Muscle layer of colon (tissue), 2 donors: ENCODE results near the gene FIBCD1.

Experiments
- H3K27ac ChIP-seq: one replicate; pipeline ENCODE4 v1.7.0; 2013; ENCODE audit warnings: low read depth, mild to moderate bottlenecking, low read length, moderate library complexity
- H3K27me3 ChIP-seq, 2 donors: one replicate each; pipeline ENCODE4 v1.7.0; 2013; ENCODE audit warnings: low read length in 2 of 2, mild to moderate bottlenecking in 2 of 2; ENCODE audit not compliant: insufficient read depth in 2 of 2, control insufficient read depth in 1 of 2
- H3K36me3 ChIP-seq: one replicate; pipeline ENCODE4 v1.7.0; 2013; ENCODE audit warnings: mild to moderate bottlenecking, low read length; ENCODE audit not compliant: insufficient read depth
- H3K4me1 ChIP-seq: one replicate; pipeline ENCODE4 v1.7.0; 2013; ENCODE audit warnings: mild to moderate bottlenecking, low read length; ENCODE audit not compliant: insufficient read depth
- H3K4me3 ChIP-seq, 2 donors: one replicate each; pipeline ENCODE4 v1.7.0; 2013; ENCODE audit warnings: low read length in 2 of 2, low read depth in 1 of 2, mild to moderate bottlenecking in 1 of 2, moderate library complexity in 1 of 2
- H3K9ac ChIP-seq: one replicate; pipeline ENCODE4 v1.7.0; 2013; ENCODE audit warnings: low read length
- H3K9me3 ChIP-seq: one replicate; pipeline ENCODE4 v1.7.0; 2013; ENCODE audit warnings: mild to moderate bottlenecking, low read length
- donor health status: abdominal sarcoma.
- donor health status: Adenocarcinoma of cecum.

Gene FIBCD1

GRCh38 chr9:130883479-130883878 lies 55.6 kb downstream of the FIBCD1 start:
- Histone ChIP-seq H3K4me3 (no peak overlapping the region), H3K36me3 (peaks cover 93% of the 10 kb centered on the region), H3K27me3 (no peaks in the 10 kb centered on the region), H3K27ac (no peak overlapping the region), H3K4me1 (peaks cover 28% of the 10 kb centered on the region), H3K9ac (no peak overlapping the region), H3K9me3 (no peaks in the 10 kb centered on the region)

GRCh38 chr9:130882696-130883225 lies 56.3 kb downstream of the FIBCD1 start:
- Histone ChIP-seq H3K4me1 (peaks cover 26% of the 10 kb centered on the region), H3K36me3 (peaks cover 92% of the 10 kb centered on the region), H3K9ac (no peak overlapping the region), H3K9me3 (no peaks in the 10 kb centered on the region), H3K27me3 (no peaks in the 10 kb centered on the region), H3K4me3 (no peak overlapping the region), H3K27ac (no peak overlapping the region)

- no peaks in the 10 kb centered on the region for H3K9me3 ChIP-seq
- no peaks in the 10 kb centered on the region for H3K27me3 ChIP-seq
- no peak overlapping the region for H3K4me3 ChIP-seq
- H3K27ac ChIP-seq: no peak overlapping the region
- H3K9ac ChIP-seq: no peak overlapping the region
- peaks cover 92% of the 10 kb centered on the region for H3K36me3 ChIP-seq
- H3K4me1 ChIP-seq: peaks cover 14% of the 10 kb centered on the region
These were observed 57.5 kb downstream of the FIBCD1 start for GRCh38 chr9:130881516-130881915.

DNA sequence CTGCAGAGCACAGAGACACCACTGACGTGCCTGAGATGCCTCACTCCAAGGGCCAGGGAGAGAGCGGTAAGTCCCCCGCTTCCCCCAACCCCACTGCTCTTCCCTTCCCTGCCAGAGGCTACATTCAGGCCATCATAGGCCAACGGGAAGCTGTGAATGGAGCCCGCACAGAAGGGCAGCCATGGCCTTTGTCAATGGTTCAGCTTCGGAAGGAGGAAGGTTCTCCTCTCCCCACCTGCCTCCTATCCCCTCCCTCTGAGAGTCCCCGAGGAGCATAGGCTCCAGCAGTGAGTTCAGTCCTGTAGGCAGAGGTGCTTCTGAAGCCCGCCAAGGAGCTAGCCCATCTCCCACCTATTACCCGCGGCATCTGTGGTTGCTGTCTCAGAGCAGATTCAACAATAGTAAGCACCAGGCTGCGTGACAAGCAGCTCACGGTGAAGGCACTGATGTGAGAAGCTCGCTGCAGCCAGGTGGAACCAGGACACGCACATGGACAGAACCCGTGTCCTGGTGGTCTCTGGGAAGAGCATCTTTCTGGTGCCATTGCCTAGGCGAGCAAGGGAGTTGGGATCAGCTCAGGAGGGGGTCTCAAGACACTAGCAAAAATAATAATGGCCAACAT lies 58.3 kb downstream of the FIBCD1 start:
- Histone ChIP-seq H3K4me3 (no peak overlapping the region), H3K9me3 (no peaks in the 10 kb centered on the region), H3K9ac (no peak overlapping the region), H3K27ac (no peak overlapping the region), H3K27me3 (no peaks in the 10 kb centered on the region), H3K36me3 (peaks cover 91% of the 10 kb centered on the region), H3K4me1 (peaks cover 6% of the 10 kb centered on the region)

DNA sequence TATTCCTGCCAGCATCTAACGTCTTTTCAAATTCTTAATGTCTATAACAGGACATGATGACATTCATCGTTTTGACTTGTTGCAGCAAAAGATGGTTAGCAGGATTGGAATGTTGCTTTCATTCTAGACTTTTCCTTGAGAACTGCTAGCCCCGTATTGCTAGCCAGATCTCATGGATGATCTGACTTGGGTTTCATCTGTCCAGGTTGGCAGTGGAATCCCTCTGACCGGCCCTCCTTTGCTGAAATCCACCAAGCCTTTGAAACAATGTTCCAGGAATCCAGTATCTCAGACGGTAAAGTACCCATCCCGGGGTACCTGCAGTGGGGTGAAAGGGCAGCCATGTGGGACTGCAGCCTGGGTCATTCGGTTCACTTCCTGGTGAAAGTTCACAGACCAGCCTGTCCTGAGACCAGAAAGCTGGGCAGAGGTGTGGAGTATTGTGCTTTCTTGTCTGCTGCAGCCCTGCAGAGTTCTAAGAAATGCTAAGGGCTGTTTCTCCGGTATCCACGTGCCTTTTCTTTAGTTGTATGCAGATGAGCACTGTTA lies 59.1 kb downstream of the FIBCD1 start:
- Histone ChIP-seq H3K4me1 (no peaks in the 10 kb centered on the region), H3K4me3 (no peak overlapping the region), H3K36me3 (peaks cover 92% of the 10 kb centered on the region), H3K27ac (no peak overlapping the region), H3K9me3 (no peaks in the 10 kb centered on the region), H3K9ac (no peak overlapping the region), H3K27me3 (no peaks in the 10 kb centered on the region)

- Histone ChIP-seq H3K27me3 (no peaks in the 10 kb centered on the region), H3K9me3 (no peaks in the 10 kb centered on the region), H3K4me3 (no peak overlapping the region), H3K27ac (no peak overlapping the region), H3K36me3 (peaks cover 94% of the 10 kb centered on the region), H3K4me1 (peaks cover 9% of the 10 kb centered on the region), H3K9ac (no peak overlapping the region)
These were observed 60.8 kb downstream of the FIBCD1 start for GRCh38 chr9:130878295-130878694.

DNA sequence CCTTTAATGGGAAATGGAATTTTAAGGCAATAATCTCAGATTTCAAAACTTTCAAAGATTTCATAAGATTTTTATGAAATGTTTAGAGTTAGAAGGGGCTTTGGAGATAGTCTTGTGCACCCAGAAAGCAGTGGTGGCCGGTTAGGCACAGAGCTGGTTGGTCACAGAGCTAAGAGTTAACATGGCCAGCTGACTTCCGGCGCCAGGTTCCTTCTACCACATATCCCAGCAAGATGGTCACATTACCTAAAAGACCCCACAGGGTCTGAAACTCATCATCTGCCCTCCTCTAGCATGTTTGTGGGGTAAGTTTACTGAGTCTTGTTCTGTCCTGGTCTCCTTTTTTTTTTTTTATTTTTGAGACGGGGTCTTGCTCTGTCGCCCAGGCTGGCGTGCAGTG lies 61.7 kb downstream of the FIBCD1 start:
- H3K9ac ChIP-seq: no peak overlapping the region
- no peak overlapping the region for H3K4me3 ChIP-seq
- no peak overlapping the region for H3K27ac ChIP-seq
- no peaks in the 10 kb centered on the region for H3K27me3 ChIP-seq
- H3K36me3 ChIP-seq: peaks cover 97% of the 10 kb centered on the region
- H3K9me3 ChIP-seq: no peaks in the 10 kb centered on the region
- H3K4me1 ChIP-seq: peaks cover 19% of the 10 kb centered on the region

- Histone ChIP-seq H3K9ac (no peak overlapping the region), H3K4me3 (no peak overlapping the region), H3K27ac (no peak overlapping the region), H3K27me3 (no peaks in the 10 kb centered on the region), H3K36me3 (peaks cover 93% of the 10 kb centered on the region), H3K4me1 (peaks cover 43% of the 10 kb centered on the region), H3K9me3 (no peaks in the 10 kb centered on the region)
These were observed 64.3 kb downstream of the FIBCD1 start for GRCh38 chr9:130874783-130875182.

GRCh38 chr9:130873966-130874365 lies 65.1 kb downstream of the FIBCD1 start:
- no peak overlapping the region for H3K9ac ChIP-seq
- no peaks in the 10 kb centered on the region for H3K27me3 ChIP-seq
- H3K36me3 ChIP-seq: peaks cover 92% of the 10 kb centered on the region
- H3K4me1 ChIP-seq: peaks cover 51% of the 10 kb centered on the region
- no peak overlapping the region for H3K4me3 ChIP-seq
- H3K27ac ChIP-seq: no peak overlapping the region
- no peaks in the 10 kb centered on the region for H3K9me3 ChIP-seq

DNA sequence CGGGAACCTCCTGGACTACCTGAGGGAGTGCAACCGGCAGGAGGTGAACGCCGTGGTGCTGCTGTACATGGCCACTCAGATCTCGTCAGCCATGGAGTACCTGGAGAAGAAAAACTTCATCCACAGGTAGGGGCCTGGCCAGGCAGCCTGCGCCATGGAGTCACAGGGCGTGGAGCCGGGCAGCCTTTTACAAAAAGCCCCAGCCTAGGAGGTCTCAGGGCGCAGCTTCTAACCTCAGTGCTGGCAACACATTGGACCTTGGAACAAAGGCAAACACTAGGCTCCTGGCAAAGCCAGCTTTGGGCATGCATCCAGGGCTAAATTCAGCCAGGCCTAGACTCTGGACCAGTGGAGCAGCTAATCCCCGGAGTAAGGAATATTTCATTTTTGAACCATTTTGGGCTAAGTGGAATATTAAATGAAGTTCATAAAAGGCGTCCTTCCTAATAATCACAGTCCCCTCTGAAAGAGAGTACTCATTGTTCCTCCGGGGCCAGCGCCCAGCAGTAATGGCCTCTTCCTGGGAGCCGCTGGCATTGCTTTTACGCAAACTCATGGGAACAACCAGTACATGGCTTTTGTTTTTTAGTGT lies 66.0 kb downstream of the FIBCD1 start:
- H3K4me3 ChIP-seq: no peak overlapping the region
- H3K27ac ChIP-seq: peak overlapping the region; percentile 68
- no peaks in the 10 kb centered on the region for H3K27me3 ChIP-seq
- H3K36me3 ChIP-seq: peaks cover 83% of the 10 kb centered on the region
- no peak overlapping the region for H3K9ac ChIP-seq
- H3K4me1 ChIP-seq: peaks cover 52% of the 10 kb centered on the region
- H3K9me3 ChIP-seq: no peaks in the 10 kb centered on the region

DNA sequence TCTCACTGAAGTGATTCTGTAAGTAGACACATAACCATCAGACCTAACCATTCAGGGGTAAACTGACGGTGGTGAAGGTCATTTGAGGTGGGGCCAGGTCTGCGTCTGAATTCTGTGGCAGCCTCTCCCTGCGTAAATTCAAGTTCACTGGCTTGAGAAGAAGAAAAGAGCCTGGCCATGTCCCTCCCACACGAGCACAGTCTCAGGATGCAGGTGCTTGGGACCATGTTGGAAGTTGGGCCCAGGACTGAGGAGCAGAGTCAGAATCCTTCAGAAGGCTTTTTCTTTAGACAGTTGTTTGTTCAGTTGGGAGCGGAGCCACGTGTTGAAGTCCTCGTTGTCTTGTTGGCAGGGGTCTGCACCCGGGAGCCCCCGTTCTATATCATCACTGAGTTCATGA lies 66.5 kb downstream of the FIBCD1 start:
- Histone ChIP-seq H3K27ac (peak overlapping the region; percentile 68), H3K4me3 (no peak overlapping the region), H3K36me3 (peaks cover 79% of the 10 kb centered on the region), H3K4me1 (peaks cover 54% of the 10 kb centered on the region), H3K27me3 (no peaks in the 10 kb centered on the region), H3K9ac (no peak overlapping the region), H3K9me3 (no peaks in the 10 kb centered on the region)

- H3K4me1 ChIP-seq: peaks cover 58% of the 10 kb centered on the region
- no peak overlapping the region for H3K9ac ChIP-seq
- H3K9me3 ChIP-seq: no peaks in the 10 kb centered on the region
- H3K27ac ChIP-seq: no peak overlapping the region
- no peak overlapping the region for H3K4me3 ChIP-seq
- H3K36me3 ChIP-seq: peaks cover 74% of the 10 kb centered on the region
- no peaks in the 10 kb centered on the region for H3K27me3 ChIP-seq
These were observed 67.0 kb downstream of the FIBCD1 start for GRCh38 chr9:130872093-130872492.
